HL-60/S4 (cell line): ENCODE measurements around the gene CGRRF1.

Experiments
- in situ Hi-C: fragments of 300-500 bp; cut with MboI; formaldehyde crosslinking; loops from 2 replicates; pipeline ENCODE4 v1.14.3; 2022; ENCODE audit warnings: low sequenced_read_pairs

The CGRRF1 gene

GRCh38 chr14:54489318-54489683 lies 20.4 kb upstream of the CGRRF1 start:
- in situ Hi-C loops, result no loop called here

- in situ Hi-C loops, result no loop called here
Measured at GRCh38 chr14:54489731-54490444, 19.8 kb upstream of the CGRRF1 start.

- in situ Hi-C loops, result no loop called here
Measured at GRCh38 chr14:54490445-54491175, 19.1 kb upstream of the CGRRF1 start.

GRCh38 chr14:54493293-54493692 lies 16.4 kb upstream of the CGRRF1 start:
- in situ Hi-C loops, result no loop called here

GRCh38 chr14:54497224-54497623 lies 12.5 kb upstream of the CGRRF1 start:
- in situ Hi-C loops, result no loop called here

GRCh38 chr14:54498095-54498531 lies 11.6 kb upstream of the CGRRF1 start:
- in situ Hi-C loops, result no loop called here

- in situ Hi-C loops, result no loop called here
Measured at GRCh38 chr14:54498579-54498978, 11.1 kb upstream of the CGRRF1 start.

- in situ Hi-C loops, result no loop called here
Measured at GRCh38 chr14:54500744-54501143, 9.0 kb upstream of the CGRRF1 start.

- in situ Hi-C loops, result no loop called here
Measured at GRCh38 chr14:54501480-54501879, 8.2 kb upstream of the CGRRF1 start.

- in situ Hi-C loops, result no loop called here
Measured at GRCh38 chr14:54502602-54503001, 7.1 kb upstream of the CGRRF1 start.

- in situ Hi-C loops, result no loop called here
Measured at GRCh38 chr14:54503486-54503885, 6.2 kb upstream of the CGRRF1 start.

GRCh38 chr14:54512393-54512792 lies 2.7 kb downstream of the CGRRF1 start:
- in situ Hi-C loops, result no loop called here

- in situ Hi-C loops, result no loop called here
Measured at GRCh38 chr14:54515670-54516069, 6.0 kb downstream of the CGRRF1 start.

- in situ Hi-C loops, result no loop called here
Measured at GRCh38 chr14:54516709-54517108, 7.0 kb downstream of the CGRRF1 start.

- in situ Hi-C loops, result no loop called here
Measured at GRCh38 chr14:54524410-54524809, 14.7 kb downstream of the CGRRF1 start.

- in situ Hi-C loops, result no loop called here
Measured at GRCh38 chr14:54528973-54529372, 19.3 kb downstream of the CGRRF1 start.

GRCh38 chr14:54529811-54530210 lies 20.1 kb downstream of the CGRRF1 start:
- in situ Hi-C loops, result no loop called here

- in situ Hi-C loops, result no loop called here
Measured at GRCh38 chr14:54532111-54533012, 22.7 kb downstream of the CGRRF1 start.

- in situ Hi-C loops, result no loop called here
Measured at GRCh38 chr14:54533100-54533499, 23.4 kb downstream of the CGRRF1 start.

- in situ Hi-C loops, result no loop called here
Measured at GRCh38 chr14:54535126-54535525, 25.4 kb downstream of the CGRRF1 start.

- in situ Hi-C loops, result no loop called here
Measured at GRCh38 chr14:54535646-54536045, 25.9 kb downstream of the CGRRF1 start.
